Cardiac muscle cell (in vitro differentiated cells and primary cell): ENCODE measurements around the gene SUOX. TPM values are rescaled to one million over a fixed set of nuclear protein-coding genes. Genes with fewer than 3 reads are reported as not detected.
"Not testable (repeated sequence)": the region's sequence is repeated elsewhere in the genome, so short reads cannot be mapped to it uniquely, and the experiment has no call there.

Experiments
- DNase-seq, 2 donors: peaks; one replicate each; pipeline versions ENCODE4 v3.0.0 to v3.0.0-alpha.2; 2010 to 2017; ENCODE audit warnings: low read depth in 1 of 2, low spot score in 1 of 2
- H3K27ac ChIP-seq: fragments of 200-600 bp; sonication (generic); 2 replicates; pipeline ENCODE4 v1.5.1; 2016
- H3K27me3 ChIP-seq: fragments of 200-600 bp; sonication (generic); 2 replicates; pipeline ENCODE4 v1.6.0; 2016; ENCODE audit warnings: control low read depth
- H3K36me3 ChIP-seq: fragments of 200-600 bp; sonication (generic); 2 replicates; pipeline ENCODE4 v1.5.1; 2016; ENCODE audit warnings: control low read depth
- H3K4me1 ChIP-seq: fragments of 200-600 bp; sonication (generic); 2 replicates; pipeline ENCODE4 v1.8.1; 2017; ENCODE audit warnings: low read depth, mild to moderate bottlenecking, mixed run types
- H3K4me3 ChIP-seq: fragments of 200-600 bp; sonication (generic); 2 replicates; pipeline ENCODE4 v1.5.1; 2016; ENCODE audit warnings: mild to moderate bottlenecking
- H3K9me3 ChIP-seq: fragments of 200-600 bp; sonication (generic); 2 replicates; pipeline ENCODE4 v1.5.1; 2017; ENCODE audit warnings: low read depth, mild to moderate bottlenecking, control low read depth
- polyA plus RNA-seq: library from polyadenylated mRNA; unstranded; fragments of >200 nt; fragmentation: Nextera tagmentation; extraction: Ambion mirVana; gene quantifications from 2 replicates; pipeline ENCODE4 v1.2.1, GENCODE V29; 2016
- total RNA-seq: library from RNA; depleted of rRNA; stranded (reverse); fragments of >200 nt; gene quantifications from 2 replicates; pipeline ENCODE4 v1.2.3, GENCODE V29; 2016
- TF ChIP-seq, protein P1 (sequence below): IDR thresholded peaks from 2 replicates; pipeline ENCODE4 v1.5.1; 2012; ENCODE audit warnings: low read depth, mild to moderate bottlenecking, low read length

Gene SUOX
- total and polyA plus RNA-seq, 2 experiments from 2014 or later: 52.4 to 59.6 TPM

DNA sequence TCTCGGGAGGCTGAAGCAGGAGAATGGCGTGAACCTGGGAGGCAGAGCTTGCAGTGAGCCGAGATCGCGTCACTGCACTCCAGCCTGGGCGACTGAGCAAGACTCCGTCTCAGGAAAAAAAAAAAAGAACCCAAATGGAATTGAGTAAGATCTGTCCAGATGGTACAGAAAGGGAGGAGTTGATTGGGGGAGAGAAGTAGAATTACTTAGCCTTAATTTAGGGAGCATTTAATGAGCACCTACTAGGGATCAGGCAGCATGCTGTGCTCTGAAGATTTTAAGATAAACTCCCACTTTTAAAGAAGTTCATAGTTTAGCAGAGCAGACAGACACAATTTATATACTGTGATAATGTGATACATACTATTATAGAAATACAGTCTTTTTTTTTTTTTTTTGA is 18.7 kb upstream of the SUOX start:
- no peaks in the 10 kb centered on the region for H3K9me3 ChIP-seq
- H3K27me3 ChIP-seq: no peaks in the 10 kb centered on the region
- peaks cover 4% of the 10 kb centered on the region for H3K36me3 ChIP-seq
- no peak overlapping the region for H3K27ac ChIP-seq
- TF ChIP-seq, protein P1, sequence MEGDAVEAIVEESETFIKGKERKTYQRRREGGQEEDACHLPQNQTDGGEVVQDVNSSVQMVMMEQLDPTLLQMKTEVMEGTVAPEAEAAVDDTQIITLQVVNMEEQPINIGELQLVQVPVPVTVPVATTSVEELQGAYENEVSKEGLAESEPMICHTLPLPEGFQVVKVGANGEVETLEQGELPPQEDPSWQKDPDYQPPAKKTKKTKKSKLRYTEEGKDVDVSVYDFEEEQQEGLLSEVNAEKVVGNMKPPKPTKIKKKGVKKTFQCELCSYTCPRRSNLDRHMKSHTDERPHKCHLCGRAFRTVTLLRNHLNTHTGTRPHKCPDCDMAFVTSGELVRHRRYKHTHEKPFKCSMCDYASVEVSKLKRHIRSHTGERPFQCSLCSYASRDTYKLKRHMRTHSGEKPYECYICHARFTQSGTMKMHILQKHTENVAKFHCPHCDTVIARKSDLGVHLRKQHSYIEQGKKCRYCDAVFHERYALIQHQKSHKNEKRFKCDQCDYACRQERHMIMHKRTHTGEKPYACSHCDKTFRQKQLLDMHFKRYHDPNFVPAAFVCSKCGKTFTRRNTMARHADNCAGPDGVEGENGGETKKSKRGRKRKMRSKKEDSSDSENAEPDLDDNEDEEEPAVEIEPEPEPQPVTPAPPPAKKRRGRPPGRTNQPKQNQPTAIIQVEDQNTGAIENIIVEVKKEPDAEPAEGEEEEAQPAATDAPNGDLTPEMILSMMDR: no peak
- peaks cover 10% of the 10 kb centered on the region for H3K4me1 ChIP-seq
- no peak overlapping the region for H3K4me3 ChIP-seq
- no peak for DNase-seq

DNA sequence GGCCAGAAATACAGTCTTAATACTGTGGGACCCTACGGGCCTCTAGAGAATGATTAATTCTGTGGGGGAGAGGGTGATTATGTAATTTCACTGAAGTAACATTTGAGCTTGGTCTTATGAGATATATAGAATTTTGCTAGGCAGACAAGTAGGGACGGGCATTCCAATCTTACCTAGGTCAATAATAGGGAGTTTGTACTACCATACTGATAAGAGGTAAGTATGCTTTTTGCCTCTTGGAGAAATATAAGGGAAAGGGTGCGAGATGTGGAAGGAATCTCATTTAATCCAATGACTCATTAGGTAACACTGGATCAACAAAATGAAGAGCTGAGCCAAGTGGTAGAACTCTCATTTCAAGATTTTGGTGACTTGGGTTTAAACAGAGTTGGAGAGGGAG is 18.0 kb upstream of the SUOX start:
- Histone ChIP-seq H3K4me1 (peaks cover 10% of the 10 kb centered on the region), H3K4me3 (no peak overlapping the region), H3K27ac (no peak overlapping the region), H3K9me3 (no peaks in the 10 kb centered on the region), H3K27me3 (no peaks in the 10 kb centered on the region), H3K36me3 (peaks cover 4% of the 10 kb centered on the region)
- no peak for DNase-seq
- TF ChIP-seq, protein P1: no peak

DNA sequence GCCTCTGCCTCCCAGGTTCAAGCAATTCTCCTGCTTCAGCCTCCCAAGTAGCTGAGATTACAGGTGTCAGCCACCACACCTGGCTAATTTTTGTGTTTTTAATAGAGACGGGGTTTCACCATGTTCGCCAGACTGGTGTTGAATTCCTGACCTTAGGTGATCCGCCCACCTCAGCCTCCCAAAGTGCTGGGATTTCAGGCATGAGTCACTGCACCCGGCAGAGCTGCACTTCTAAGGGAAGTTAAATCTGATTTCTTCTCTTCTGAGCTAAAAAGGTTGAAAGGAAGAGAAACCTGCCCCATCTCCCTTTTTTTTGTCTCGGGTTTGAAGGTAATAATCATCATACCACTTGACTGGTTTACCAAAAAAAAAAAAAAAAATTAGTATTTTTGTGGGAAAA is 15.2 kb upstream of the SUOX start:
- peaks cover 13% of the 10 kb centered on the region for H3K36me3 ChIP-seq
- H3K27me3 ChIP-seq, H3K4me1 ChIP-seq, H3K4me3 ChIP-seq, H3K9me3 ChIP-seq, DNase-seq, H3K27ac ChIP-seq: not testable (repeated sequence)

DNA sequence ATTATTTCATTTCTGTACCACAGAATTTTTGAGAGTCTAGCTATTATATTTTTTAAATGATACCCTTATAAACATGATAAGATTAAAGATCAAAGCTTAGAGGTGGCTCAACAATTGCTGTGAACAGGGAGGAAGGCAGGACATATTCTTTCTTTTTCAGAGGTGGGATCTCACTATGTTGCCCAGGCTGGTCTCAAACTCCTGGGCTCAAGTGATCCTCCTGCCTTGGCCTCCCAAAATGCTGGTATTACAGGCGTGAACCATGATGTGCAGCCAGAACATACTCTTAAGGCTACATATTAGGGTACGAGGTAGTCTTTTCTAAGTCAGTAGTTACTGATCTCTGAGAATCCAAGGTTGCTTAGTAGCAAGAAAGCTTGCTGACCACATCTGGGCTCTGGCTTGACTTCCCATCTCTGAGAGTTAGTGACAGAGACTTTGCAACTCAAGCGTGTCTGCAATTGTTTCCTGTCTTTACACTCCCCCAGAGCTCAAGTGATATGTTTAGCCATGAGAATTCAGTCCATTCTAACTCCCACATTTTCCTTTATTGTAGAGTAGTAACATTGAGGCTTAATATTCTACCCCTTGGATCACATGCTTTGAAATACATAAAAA is 14.6 kb upstream of the SUOX start:
- Histone ChIP-seq H3K9me3 (no peaks in the 10 kb centered on the region), H3K4me1 (no peaks in the 10 kb centered on the region), H3K27me3 (no peaks in the 10 kb centered on the region), H3K36me3 (peaks cover 17% of the 10 kb centered on the region), H3K4me3 (no peak overlapping the region), H3K27ac (no peak overlapping the region)
- DNase-seq: peak in 1 of 2 donors; percentile 71
- TF ChIP-seq, protein P1: no peak

DNA sequence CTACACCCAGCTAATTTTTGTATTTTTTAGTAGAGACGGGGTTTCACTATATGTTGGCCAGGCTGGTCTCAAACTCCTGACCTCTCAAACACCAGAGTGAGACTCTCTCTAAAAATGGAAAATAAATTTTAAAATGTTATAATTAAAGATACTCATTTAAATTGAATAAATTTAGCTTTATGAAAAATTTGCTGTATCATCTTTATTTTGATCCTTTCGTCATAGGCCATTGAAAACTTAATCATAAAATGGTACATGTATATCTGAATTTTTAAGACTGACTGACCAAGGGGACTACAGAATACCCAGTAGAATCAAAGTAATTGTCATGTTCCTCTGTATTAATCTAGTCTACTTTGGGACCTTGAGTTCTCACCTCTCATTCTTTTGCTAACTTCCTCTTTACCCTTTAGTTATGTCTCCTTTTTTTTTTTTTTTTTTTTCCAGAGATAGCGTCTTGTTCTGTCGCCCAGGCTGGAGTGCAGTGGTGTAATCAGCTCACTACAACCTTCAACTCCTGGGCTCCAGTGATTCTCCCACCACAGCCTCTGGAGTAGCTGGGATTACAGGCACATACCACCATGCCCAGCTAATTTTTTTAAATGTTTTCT is 13.7 kb upstream of the SUOX start:
- H3K4me3 ChIP-seq: no peak overlapping the region
- DNase-seq: no peak
- TF ChIP-seq, protein P1: no peak
- H3K36me3 ChIP-seq: peaks cover 26% of the 10 kb centered on the region
- H3K27ac ChIP-seq: no peak overlapping the region
- no peaks in the 10 kb centered on the region for H3K27me3 ChIP-seq
- no peaks in the 10 kb centered on the region for H3K4me1 ChIP-seq
- no peaks in the 10 kb centered on the region for H3K9me3 ChIP-seq

DNA sequence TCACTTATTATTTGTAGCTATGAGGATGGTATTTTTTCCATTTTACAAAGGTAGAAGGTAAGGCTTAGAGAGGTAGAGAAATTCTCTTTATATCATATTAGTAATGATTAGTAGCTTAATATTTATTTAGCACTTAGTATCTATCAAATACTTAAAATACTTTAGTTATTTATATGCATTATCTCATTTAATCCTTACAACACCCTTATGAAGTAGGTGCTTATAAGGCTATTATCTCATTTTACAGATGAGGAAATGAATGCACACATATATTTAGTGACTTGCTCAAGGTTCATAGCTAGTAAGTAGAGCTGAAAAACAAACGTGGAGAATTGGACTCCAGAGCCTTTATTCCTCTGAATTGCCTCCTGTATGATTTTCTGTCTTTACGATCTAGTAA is 12.2 kb upstream of the SUOX start:
- H3K9me3 ChIP-seq: no peaks in the 10 kb centered on the region
- H3K4me3 ChIP-seq: no peak overlapping the region
- H3K36me3 ChIP-seq: peaks cover 31% of the 10 kb centered on the region
- H3K27me3 ChIP-seq: no peaks in the 10 kb centered on the region
- TF ChIP-seq, protein P1: no peak
- DNase-seq: no peak
- no peaks in the 10 kb centered on the region for H3K4me1 ChIP-seq
- no peak overlapping the region for H3K27ac ChIP-seq
